MM.1S (cell line): ENCODE measurements around the gene ANKMY1.

Source experiments
- EZH2 ChIP-seq: fragments of 300-600 bp; sonication (generic); optimal IDR thresholded peaks from 2 replicates; pipeline ENCODE3; 2017; ENCODE audit warnings: low read depth, mild to moderate bottlenecking, antibody characterized with exemption, low read length, mixed read lengths
- EZH2phosphoT487 ChIP-seq: fragments of 300-600 bp; sonication (generic); IDR thresholded peaks from 2 replicates; pipeline ENCODE4 v1.6.1; 2018; ENCODE audit warnings: antibody characterized with exemption, low read length
- TF ChIP-seq, protein P1 (sequence below): fragments of 300-600 bp; sonication (generic); IDR thresholded peaks from 2 replicates; pipeline ENCODE4 v1.5.1; 2016; ENCODE audit warnings: antibody characterized with exemption, low read length, mixed read lengths

- TF ChIP-seq EZH2phosphoT487: no peak
- TF ChIP-seq, protein P1, sequence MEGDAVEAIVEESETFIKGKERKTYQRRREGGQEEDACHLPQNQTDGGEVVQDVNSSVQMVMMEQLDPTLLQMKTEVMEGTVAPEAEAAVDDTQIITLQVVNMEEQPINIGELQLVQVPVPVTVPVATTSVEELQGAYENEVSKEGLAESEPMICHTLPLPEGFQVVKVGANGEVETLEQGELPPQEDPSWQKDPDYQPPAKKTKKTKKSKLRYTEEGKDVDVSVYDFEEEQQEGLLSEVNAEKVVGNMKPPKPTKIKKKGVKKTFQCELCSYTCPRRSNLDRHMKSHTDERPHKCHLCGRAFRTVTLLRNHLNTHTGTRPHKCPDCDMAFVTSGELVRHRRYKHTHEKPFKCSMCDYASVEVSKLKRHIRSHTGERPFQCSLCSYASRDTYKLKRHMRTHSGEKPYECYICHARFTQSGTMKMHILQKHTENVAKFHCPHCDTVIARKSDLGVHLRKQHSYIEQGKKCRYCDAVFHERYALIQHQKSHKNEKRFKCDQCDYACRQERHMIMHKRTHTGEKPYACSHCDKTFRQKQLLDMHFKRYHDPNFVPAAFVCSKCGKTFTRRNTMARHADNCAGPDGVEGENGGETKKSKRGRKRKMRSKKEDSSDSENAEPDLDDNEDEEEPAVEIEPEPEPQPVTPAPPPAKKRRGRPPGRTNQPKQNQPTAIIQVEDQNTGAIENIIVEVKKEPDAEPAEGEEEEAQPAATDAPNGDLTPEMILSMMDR: no peak
- no peak for TF ChIP-seq EZH2
Measured at GRCh38 chr2:240522406-240522805, 35.4 kb downstream of the ANKMY1 start.
